GM10248 (cell line): Measurements from ENCODE around the gene TSNAXIP1.

Experiments used
- CTCF ChIA-PET: fragments of 300-600 bp; sonication (Branson Sonifier 250); formaldehyde crosslinking; extraction: SDS; loops from one replicate; lab custom pipeline; 2021; ENCODE audit warnings: antibody characterized with exemption; lab: Yijun Ruan, JAX
- POLR2A ChIA-PET: fragments of 350-650 bp; sonication (Branson Sonifier 250); formaldehyde crosslinking; extraction: SDS; loops from one replicate; lab custom pipeline; 2020; ENCODE audit warnings: antibody characterized with exemption; lab: Yijun Ruan, JAX
- DNase-seq: peaks from one replicate; pipeline ENCODE4 v3.0.0; 2012; ENCODE audit errors: extremely low spot score
- TF ChIP-seq, protein P1 (sequence below): IDR thresholded peaks from 2 replicates; pipeline ENCODE4 v1.5.1; 2012; ENCODE audit warnings: mild to moderate bottlenecking, low read depth; ENCODE audit errors: extremely low read depth, missing control alignments, control extremely low read depth

The TSNAXIP1 gene

GRCh38 chr16:67773099-67773498 is 33.6 kb upstream of the TSNAXIP1 start:
- POLR2A ChIA-PET: interaction anchor here (0.6 kb wide), 1 partner anchor 95 kb away, joined by 6 read pairs; no protein-coding TSS in a partner anchor
- TF ChIP-seq, protein P1, sequence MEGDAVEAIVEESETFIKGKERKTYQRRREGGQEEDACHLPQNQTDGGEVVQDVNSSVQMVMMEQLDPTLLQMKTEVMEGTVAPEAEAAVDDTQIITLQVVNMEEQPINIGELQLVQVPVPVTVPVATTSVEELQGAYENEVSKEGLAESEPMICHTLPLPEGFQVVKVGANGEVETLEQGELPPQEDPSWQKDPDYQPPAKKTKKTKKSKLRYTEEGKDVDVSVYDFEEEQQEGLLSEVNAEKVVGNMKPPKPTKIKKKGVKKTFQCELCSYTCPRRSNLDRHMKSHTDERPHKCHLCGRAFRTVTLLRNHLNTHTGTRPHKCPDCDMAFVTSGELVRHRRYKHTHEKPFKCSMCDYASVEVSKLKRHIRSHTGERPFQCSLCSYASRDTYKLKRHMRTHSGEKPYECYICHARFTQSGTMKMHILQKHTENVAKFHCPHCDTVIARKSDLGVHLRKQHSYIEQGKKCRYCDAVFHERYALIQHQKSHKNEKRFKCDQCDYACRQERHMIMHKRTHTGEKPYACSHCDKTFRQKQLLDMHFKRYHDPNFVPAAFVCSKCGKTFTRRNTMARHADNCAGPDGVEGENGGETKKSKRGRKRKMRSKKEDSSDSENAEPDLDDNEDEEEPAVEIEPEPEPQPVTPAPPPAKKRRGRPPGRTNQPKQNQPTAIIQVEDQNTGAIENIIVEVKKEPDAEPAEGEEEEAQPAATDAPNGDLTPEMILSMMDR: no peak
- CTCF ChIA-PET: interaction anchor here (1.7 kb wide), 1 partner anchor 43 kb away, joined by 7 read pairs; no protein-coding TSS in a partner anchor
- no peak for DNase-seq

- TF ChIP-seq, protein P1: no peak
- no peak for DNase-seq
- ChIA-PET POLR2A (no interaction called here), CTCF (interaction anchor here (1.7 kb wide), 1 partner anchor 43 kb away, joined by 7 read pairs; no protein-coding TSS in a partner anchor)
These were observed 32.9 kb upstream of the TSNAXIP1 start for GRCh38 chr16:67773569-67774456.

DNA sequence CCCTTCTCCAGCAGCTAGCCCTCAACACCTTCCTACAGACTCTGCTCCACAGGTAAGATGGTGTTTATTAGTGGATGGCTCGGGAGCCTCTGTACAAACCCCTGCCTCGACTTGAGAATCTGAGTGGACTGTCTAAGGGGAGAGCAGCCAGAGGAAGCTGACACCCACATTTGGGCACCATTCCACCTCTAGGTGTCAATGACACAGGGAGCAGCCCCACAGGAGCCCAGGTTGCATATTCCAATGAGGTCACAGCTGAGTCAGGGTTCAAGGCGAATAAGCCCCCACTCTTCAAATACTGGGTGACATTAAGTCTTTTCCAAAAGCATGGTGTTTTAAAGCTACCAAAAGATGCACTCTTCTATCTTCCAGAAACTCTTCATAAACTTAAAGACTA is 32.2 kb upstream of the TSNAXIP1 start:
- TF ChIP-seq, protein P1: no peak
- DNase-seq: no peak
- CTCF ChIA-PET: interaction anchor here (0.9 to 1.7 kb wide), 2 partner anchors 42 to 154 kb away, joined by 3 to 7 read pairs; no protein-coding TSS in a partner anchor
- POLR2A ChIA-PET: no interaction called here

- TF ChIP-seq, protein P1: no peak
- ChIA-PET POLR2A (no interaction called here), CTCF (interaction anchor here (0.9 to 1.7 kb wide), 2 partner anchors 15 to 153 kb away, joined by 3 to 4 read pairs; no protein-coding TSS in a partner anchor)
- DNase-seq: no peak
These were observed 31.4 kb upstream of the TSNAXIP1 start for GRCh38 chr16:67775273-67775672.

GRCh38 chr16:67779256-67780014 is 27.3 kb upstream of the TSNAXIP1 start:
- TF ChIP-seq, protein P1: no peak
- DNase-seq: no peak
- ChIA-PET CTCF (interaction anchor here (0.7 to 5.8 kb wide), 8 partner anchors 10 to 299 kb away, joined by 3 to 34 read pairs (median 6); partner anchors contain the start of gene ATP6V0D1), POLR2A (interaction anchor here (0.5 kb wide), 1 partner anchor 12 kb away, joined by 5 read pairs; no protein-coding TSS in a partner anchor)
